Epithelial cell of prostate (primary cell): Measurements from ENCODE around the gene CCDC144A.
"Not testable (repeated sequence)": the region's sequence is repeated elsewhere in the genome, so short reads cannot be mapped to it uniquely, and the experiment has no call there.

Experiments used
- DNase-seq: peaks from one replicate; pipeline ENCODE4 v3.0.0-alpha.2; 2011; ENCODE audit warnings: low read depth, low spot score
- H3K27ac ChIP-seq: fragments of 450-650 bp; 2 replicates; pipeline ENCODE4 v1.5.1; 2017; ENCODE audit warnings: mild to moderate bottlenecking

CCDC144A gene

DNA sequence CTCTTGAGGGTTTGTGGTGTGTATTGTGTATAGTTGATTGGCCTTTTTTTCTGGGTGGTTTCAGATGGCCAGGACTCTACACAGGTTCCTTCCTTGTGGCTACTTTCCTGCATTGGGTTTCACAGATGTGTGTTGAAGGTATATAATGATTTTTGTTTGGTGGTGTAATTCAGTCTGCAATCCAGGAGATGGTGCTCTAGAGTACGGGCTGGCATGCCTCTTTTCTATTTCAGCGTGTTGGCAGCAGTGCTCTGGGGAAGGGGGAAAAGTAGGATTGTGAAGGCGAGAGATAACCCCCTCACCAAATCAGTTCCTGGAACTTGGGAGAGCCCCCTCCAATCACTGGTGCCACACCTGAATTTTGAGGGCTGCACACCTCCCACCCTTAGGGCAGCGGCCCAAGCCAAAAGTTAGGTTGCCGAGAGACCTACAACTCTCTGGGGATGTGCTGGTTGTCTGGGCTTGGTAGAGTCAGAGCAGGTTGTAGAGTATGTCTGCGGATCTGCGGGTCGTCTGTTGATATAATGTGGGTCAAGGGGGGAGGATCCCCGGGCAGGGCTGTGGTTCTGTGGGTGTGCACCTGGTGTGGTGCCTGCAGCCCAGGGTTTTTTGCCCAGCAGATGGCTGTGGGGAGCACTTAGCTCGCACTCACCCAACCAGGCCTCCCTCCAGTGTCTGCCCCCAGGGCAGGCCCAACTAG, 61.3 kb downstream of the CCDC144A start:
- DNase-seq, H3K27ac ChIP-seq: not testable (repeated sequence)

DNA sequence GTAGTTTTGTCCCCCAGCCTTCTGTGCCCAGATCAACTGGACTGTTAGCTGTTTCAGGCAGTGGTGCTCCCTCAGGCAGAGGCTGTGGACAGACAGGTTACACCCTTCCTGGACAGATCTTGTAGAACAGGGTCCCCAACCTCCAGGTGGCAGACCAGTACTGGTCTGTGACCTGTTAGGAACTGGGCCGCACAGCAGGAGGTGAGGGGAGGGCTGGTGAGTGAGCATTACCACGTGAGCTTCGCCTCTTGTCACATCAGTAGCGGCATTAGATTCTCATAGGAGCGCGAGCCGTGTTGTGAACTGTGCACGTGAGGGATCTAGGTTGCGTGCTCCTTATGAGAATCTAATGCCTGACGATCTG, 61.9 kb downstream of the CCDC144A start:
- not testable (repeated sequence) for DNase-seq, H3K27ac ChIP-seq

DNA sequence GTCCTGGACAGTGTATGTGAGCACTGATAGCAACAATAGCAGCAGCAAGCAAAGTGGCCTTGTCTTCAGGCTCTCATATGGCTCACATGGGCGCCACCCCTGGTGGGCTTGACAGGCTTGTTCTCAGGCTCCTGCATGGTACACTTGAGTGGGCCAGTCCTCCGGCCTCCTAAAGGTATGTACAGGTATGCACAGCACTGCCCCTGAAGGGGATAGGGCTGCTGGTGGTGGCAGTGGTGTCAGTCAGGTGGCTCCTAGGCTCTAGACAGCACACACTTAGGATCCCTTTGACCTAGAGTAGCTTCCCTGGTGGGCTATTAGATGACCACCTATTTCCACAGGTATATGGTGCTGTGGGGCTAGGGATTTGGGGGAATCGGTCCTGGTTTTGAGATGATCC, 67.5 kb downstream of the CCDC144A start:
- not testable (repeated sequence) for DNase-seq, H3K27ac ChIP-seq

DNA sequence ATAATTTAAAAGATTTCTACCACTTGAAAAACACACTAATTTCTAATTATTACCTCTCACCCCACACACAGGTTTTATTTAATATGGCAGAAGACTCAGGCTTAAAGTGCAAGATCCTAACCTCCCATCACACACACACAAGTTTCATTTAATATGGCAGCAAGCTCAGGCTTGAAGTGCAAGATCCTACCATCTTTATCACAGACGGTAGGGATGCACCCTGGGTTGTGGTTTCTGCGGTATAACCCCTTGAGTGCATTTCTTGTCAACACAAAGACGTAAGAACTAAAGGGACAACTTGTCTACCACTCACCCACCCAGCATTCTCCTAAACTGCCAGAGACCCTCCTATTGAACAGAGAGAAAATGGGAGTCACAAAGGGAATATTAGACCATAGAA, 68.1 kb downstream of the CCDC144A start:
- not testable (repeated sequence) for H3K27ac ChIP-seq, DNase-seq

DNA sequence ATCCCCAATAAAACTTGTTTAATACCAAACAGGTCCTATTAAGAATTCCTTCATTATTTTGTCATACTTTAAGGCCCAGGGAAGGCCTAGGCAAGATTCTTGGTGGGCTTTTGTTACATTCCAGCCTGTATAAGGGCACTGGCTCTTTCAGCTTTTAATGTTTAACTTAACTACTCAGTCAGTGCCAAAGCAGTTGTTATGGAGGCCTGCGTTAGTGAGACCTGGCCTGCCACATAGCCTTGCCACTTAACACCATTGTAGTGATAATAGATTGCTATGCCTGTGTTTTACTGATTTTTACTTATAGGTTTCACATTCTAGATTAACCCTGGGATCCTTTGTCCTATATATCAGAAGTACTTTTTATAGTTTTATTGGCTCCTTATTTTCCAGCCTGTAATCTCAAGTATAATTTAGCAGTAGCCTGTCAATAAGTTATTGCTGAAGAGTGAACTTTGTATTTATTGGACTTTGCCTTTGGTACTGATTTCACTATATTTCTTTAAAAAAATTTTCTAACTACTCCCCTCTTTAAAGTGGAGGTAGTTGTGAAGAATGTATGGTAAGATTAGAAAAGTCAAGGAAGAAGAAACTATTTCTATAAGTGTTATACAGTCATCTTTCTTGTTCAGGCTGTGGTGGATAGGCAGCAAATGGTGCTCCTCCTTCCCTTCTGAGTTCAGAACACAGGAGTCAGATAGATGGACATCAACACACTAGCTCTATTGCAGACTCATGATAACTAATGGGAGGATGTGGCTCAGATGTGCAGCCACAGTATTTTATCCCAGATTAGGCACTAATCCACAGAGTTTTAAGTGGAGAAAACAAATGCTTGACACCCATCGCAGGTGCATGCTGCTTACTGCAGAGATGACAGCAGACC, 78.5 kb downstream of the CCDC144A start:
- H3K27ac ChIP-seq = not testable (repeated sequence)

GRCh38 chr17:16772394-16773145, 82.5 kb downstream of the CCDC144A start:
- DNase-seq = peak; percentile 1

More for the DNA sequence above, 78.5 kb downstream of the CCDC144A start:
- DNase-seq = not testable (repeated sequence)

GRCh38 chr17:16773146-16773522, 83.1 kb downstream of the CCDC144A start:
- H3K27ac ChIP-seq = not testable (repeated sequence)
- peak; percentile 8 for DNase-seq

More at GRCh38 chr17:16772394-16773145, 82.5 kb downstream of the CCDC144A start:
- not testable (repeated sequence) for H3K27ac ChIP-seq

GRCh38 chr17:16787851-16788250, 97.8 kb downstream of the CCDC144A start:
- H3K27ac ChIP-seq = not testable (repeated sequence)

DNA sequence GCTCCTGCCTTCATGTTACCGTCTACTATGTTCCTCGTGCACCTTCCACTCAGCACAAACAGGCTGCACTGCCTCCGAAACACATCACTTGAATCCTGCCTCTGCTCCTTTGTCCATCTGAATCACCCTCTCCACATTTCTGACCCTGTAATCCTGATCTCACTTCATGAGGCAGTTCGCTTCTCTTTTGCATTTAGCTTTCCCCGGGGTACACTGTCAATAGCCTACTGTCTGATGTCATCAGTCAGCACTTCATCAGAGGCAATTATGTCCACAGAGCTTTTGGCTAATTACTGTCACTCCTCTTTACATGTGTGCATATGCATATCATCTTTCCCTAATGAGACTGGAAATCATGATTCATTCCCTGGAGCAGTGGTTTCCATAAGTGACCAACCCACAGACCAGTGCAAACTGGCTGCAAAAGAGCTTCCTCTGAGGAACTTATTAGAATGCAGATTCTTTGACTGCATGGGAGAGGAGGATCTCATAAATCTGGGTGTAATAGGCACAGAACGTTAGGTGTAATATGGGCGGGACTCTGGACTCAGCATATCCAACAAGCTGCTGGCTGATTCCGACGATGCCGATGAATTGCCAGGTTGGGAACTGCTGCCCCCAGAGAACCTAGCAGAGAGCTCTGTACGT, 99.0 kb downstream of the CCDC144A start:
- not testable (repeated sequence) for DNase-seq

More at GRCh38 chr17:16787851-16788250, 97.8 kb downstream of the CCDC144A start:
- DNase-seq = not testable (repeated sequence)

DNA sequence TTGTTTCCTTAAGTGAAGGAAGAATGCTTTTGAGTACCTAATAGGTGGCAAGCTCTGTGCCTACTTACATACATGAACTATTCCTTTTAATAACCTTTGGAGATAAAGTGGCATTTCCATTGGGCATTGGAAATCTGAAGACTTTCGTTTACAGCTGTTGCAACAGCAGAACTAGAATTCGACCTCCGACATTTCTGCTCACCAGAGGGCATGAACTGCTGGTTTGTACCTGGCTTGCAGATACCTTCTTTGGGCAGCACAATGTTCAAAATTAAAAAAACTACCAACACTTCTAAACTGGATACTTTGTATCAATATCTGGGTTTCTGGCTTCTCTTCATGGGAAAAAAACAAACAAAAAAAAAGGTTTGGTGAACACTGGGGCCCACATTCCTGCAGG, 99.6 kb downstream of the CCDC144A start:
- not testable (repeated sequence) for DNase-seq, H3K27ac ChIP-seq

More for the DNA sequence above, 99.0 kb downstream of the CCDC144A start:
- not testable (repeated sequence) for H3K27ac ChIP-seq

DNA sequence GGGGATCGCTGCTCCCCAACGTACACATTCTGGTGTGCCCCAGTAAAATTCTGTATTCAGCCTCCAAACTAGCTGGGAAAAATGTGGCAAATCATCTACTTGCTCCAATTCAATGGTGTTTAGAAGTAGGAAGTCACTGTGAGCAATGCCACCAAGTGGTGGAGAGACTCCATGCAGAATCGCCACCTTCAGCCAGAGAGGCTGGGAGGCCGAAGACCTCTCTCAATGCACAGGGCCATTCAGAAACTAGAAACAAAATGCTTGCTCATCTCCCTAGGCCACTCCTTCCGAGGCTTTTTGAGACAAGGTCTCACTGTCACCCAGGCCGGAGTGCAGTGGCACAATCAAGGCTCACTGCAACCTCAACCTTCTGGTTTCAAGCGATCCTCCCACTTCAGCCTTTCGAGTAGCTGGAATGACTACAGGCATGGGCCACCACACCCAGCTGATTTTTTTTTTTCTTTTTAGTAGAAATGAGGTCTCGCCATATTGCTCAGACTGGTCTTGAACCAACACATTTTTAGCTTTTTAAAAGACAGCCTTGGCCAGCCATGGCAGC, 100.4 kb downstream of the CCDC144A start:
- not testable (repeated sequence) for H3K27ac ChIP-seq, DNase-seq

DNA sequence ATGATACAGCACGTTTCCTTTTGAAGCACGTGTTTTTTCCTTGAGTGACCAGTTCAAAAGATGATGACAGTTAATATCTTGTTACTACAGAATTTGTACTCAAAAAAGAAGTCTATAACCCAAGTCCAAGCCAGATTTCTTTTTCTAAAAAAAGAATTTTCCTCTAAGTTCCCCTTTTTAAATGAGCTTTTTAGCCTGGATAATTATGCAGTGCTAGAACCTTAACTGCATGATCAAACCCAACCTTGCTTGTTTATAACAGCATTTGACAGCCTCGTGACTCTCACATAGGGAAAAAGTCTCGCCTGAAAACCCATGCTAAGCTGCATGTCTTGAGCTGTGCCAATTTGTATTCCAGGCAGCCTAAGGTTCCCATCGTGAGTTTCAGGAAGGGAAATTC, 104.2 kb downstream of the CCDC144A start:
- H3K27ac ChIP-seq, DNase-seq: not testable (repeated sequence)

GRCh38 chr17:16795894-16796293, 105.9 kb downstream of the CCDC144A start:
- DNase-seq = not testable (repeated sequence)

DNA sequence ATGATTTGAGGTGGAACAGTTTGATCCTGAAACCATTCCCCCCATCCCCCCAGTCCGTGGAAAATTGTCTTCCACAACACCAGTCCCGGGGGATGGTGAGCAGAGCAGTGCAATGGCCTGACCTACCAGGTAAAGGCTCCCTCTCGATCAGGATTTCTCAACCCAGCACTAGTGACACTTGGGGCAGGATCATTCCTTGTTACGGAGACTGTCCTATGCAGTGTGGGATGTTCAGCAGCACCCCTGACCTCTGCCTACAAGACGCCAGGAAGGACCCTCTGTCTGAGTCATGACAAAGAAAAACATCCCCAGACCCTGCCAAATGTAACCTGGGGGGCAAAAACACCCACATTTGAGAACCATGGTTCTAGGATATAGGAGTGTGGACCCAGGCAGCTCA, 114.8 kb downstream of the CCDC144A start:
- DNase-seq, H3K27ac ChIP-seq: not testable (repeated sequence)

More at GRCh38 chr17:16795894-16796293, 105.9 kb downstream of the CCDC144A start:
- H3K27ac ChIP-seq = not testable (repeated sequence)

GRCh38 chr17:16806599-16806998, 116.6 kb downstream of the CCDC144A start:
- not testable (repeated sequence) for DNase-seq, H3K27ac ChIP-seq

- not testable (repeated sequence) for DNase-seq, H3K27ac ChIP-seq
Measured at GRCh38 chr17:16807620-16808019, 117.6 kb downstream of the CCDC144A start.

GRCh38 chr17:16810236-16810635, 120.2 kb downstream of the CCDC144A start:
- not testable (repeated sequence) for DNase-seq, H3K27ac ChIP-seq

DNA sequence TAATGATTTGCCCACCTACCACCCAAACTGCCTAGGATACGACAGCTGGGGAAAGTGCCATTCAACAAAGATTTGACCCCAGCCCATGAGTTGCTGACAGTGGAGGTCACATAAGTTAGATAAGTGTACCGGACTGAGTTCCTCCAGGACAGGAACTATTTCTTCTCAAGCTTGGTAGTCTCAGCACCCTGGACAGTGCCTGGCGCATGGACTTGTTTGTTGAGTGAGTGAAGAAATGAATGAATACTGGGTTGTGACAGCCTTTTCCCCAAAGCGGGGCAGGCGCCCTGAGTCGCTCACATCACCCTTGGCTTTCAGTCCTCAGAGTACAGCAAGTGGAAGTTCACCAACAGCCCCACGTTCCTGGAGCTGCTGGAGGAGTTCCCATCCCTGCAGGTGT, 122.1 kb downstream of the CCDC144A start:
- H3K27ac ChIP-seq, DNase-seq: not testable (repeated sequence)

GRCh38 chr17:16814439-16814838, 124.4 kb downstream of the CCDC144A start:
- DNase-seq = no peak
- H3K27ac ChIP-seq = no peak overlapping the region
